Left lobe of liver (tissue), 2 donors: Measurements from ENCODE around the gene TRAFD1. TPM values are rescaled to one million over a fixed set of nuclear protein-coding genes. Genes with fewer than 3 reads are reported as not detected.
"Not testable (repeated sequence)": the region's sequence is repeated elsewhere in the genome, so short reads cannot be mapped to it uniquely, and the experiment has no call there.

Experiments
- ATAC-seq: fragments of 200-7000 bp; cut with Tn5 transposase; one replicate; pipeline ENCODE4 v1.9.1; 2020; ENCODE audit warnings: mild to moderate bottlenecking, moderate library complexity
- DNase-seq: peaks from one replicate; pipeline ENCODE4 v3.0.0-alpha.2; 2020; ENCODE audit warnings: low spot score
- total RNA-seq: library from RNA; stranded (reverse); gene quantifications from one replicate; pipeline ENCODE4 v1.2.1, GENCODE V29; 2021
- donor health status: DM: no; HTN: no; CAD: no; lungs with moderate emphysema.
- donor health status: DM: no; HTN: yes; CAD: no.

Gene TRAFD1
- total RNA-seq: 9.8 TPM

- ATAC-seq (peak; percentile 97), DNase-seq (peak; percentile 99)
Observed at GRCh38 chr12:112125250-112125999, at the start of gene TRAFD1. TSS of gene TRAFD1 (plus strand) at chr12:112125560. CDS start at chr12:112130523, 4,963 bp downstream.

GRCh38 chr12:112087055-112087850, 38.1 kb upstream of the TRAFD1 start:
- ATAC-seq (no peak), DNase-seq (no peak)

GRCh38 chr12:112087851-112088250, 37.5 kb upstream of the TRAFD1 start:
- ATAC-seq (no peak), DNase-seq (no peak)

GRCh38 chr12:112091563-112091962, 33.8 kb upstream of the TRAFD1 start:
- DNase-seq: peak; percentile 21
- ATAC-seq: no peak

- no peak for ATAC-seq
- DNase-seq: no peak
Observed at GRCh38 chr12:112096070-112096469, 29.3 kb upstream of the TRAFD1 start.

- no peak for DNase-seq
- no peak for ATAC-seq
Observed at GRCh38 chr12:112096667-112097066, 28.7 kb upstream of the TRAFD1 start.

GRCh38 chr12:112097641-112098040, 27.7 kb upstream of the TRAFD1 start:
- ATAC-seq (no peak), DNase-seq (peak; percentile 18)

GRCh38 chr12:112100500-112100899, 24.9 kb upstream of the TRAFD1 start:
- DNase-seq: peak; percentile 29
- ATAC-seq: not testable (repeated sequence)

GRCh38 chr12:112102127-112102526, 23.2 kb upstream of the TRAFD1 start:
- ATAC-seq (no peak), DNase-seq (peak; percentile 22)

GRCh38 chr12:112102746-112103145, 22.6 kb upstream of the TRAFD1 start:
- not testable (repeated sequence) for ATAC-seq

GRCh38 chr12:112103758-112104503, 21.4 kb upstream of the TRAFD1 start:
- no peak for DNase-seq
- no peak for ATAC-seq

More at GRCh38 chr12:112102746-112103145, 22.6 kb upstream of the TRAFD1 start:
- not testable (repeated sequence) for DNase-seq

- DNase-seq (no peak), ATAC-seq (no peak)
Observed at GRCh38 chr12:112105891-112106290, 19.5 kb upstream of the TRAFD1 start.

GRCh38 chr12:112107306-112108201, 17.8 kb upstream of the TRAFD1 start:
- DNase-seq: no peak
- peak; percentile 8 for ATAC-seq

- peak; percentile 89 for ATAC-seq
Observed at GRCh38 chr12:112108202-112109079, 16.9 kb upstream of the TRAFD1 start, which contains the start of gene NAA25. TSS of gene NAA25 (minus strand) at chr12:112108783. CDS start at chr12:112108773, 10 bp downstream.

GRCh38 chr12:112110787-112111662, 14.3 kb upstream of the TRAFD1 start:
- peak; percentile 10 for DNase-seq

More at GRCh38 chr12:112108202-112109079, 16.9 kb upstream of the TRAFD1 start, which contains the start of gene NAA25:
- DNase-seq: peak; percentile 91

GRCh38 chr12:112111931-112112330, 13.4 kb upstream of the TRAFD1 start:
- ATAC-seq (no peak), DNase-seq (peak; percentile 37)

More at GRCh38 chr12:112110787-112111662, 14.3 kb upstream of the TRAFD1 start:
- ATAC-seq: not testable (repeated sequence)

- DNase-seq (peak; percentile 30), ATAC-seq (no peak)
Observed at GRCh38 chr12:112112409-112113133, 12.8 kb upstream of the TRAFD1 start.
